Placental epithelial cell (primary cell): ENCODE results near the gene CSF3R. TPM values are rescaled to one million over a fixed set of nuclear protein-coding genes. Genes with fewer than 3 reads are reported as not detected.

Experiments
- small RNA-seq: library from RNA; depleted of rRNA; stranded (forward); fragments of <200 nt; gene quantifications from one replicate; pipeline ENCODE3, GENCODE V24; 2012
- total RNA-seq: library from RNA; depleted of rRNA; stranded (reverse); fragments of >200 nt; gene quantifications from 2 replicates; pipeline ENCODE4 v1.2.3, GENCODE V29; 2012

The CSF3R gene
- total RNA-seq, result 1.2 TPM in 1 of 2 replicates, not detected in the other

DNA sequence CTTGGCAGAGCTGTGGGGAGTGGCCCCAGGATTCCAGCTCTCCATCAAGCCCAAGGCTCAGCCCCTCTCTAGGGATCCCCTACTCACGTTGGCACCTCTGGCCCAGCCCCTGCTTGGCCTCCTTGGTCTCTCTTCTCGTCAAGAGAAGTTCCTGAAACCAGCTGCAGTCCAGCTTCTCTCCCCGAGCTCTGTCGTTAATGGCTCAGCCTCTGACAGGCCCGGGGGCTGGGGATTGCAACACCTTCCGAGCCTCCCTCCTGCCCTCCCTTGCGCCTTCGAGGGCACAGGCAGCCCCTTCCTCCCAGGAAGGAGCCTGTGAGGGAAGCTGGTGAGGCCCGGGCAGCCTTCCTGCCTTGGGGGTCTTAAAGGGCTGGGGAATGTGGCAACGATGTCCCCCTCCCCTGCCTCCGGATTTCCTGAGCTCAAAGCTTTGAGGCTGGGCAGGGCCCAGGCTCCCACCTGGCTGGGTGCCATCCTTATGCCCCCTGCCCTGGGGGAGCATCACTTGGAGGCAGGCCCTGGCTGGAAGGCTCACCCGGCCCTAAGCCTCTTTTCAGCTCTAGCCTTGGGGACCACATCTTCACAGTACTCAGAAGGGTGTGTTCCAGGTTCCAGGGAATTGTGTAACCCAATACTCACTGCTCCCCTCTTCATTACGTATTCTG, at the start of gene CSF3R:
Gene CSF3R (minus strand): TSS at position 190 of the 665 bp plus-strand sequence. CDS start 3,417 bp downstream, outside the sequence.

DNA sequence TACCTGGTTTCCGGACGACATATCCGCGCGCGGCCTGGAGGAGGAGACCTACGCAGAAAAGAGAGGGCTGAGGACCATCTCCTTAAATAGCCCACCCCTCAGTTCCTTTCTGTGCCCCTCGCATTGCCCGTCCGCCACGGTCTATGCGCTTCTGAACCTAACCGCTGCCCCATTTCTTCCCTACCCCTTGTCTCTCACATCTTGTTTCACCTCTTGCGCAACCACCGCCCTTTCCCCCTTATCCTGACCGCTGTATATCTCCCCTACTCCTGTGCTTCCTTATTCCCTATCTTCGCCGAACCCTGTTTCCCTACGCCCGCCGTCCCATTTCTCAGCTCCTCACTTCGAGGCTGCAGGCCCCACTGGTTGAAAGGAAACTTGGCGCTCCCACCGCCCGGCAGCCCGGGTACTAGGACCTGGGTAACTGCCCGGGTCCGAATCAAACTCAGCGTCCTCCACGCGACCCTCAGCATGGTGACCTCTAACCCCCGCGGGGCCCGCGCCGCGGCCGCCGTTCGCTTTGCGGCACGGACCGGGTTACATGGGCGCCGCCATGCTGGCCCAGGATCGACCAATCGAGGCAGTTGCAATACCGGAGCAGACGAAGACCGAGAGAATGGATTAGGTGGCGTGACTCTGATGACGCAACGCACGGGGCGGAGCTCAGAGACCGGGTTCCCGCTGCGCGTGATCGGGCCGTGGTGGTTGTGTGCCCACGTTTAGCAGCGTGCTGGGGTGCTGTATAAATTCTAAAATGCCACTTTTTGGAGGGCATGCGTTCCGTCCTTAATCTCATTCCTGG, 18.7 kb downstream of the CSF3R start, which contains the start of gene MRPS15:
Gene MRPS15 (minus strand): TSS at position 582 of the 802 bp plus-strand sequence. CDS start 109 bp downstream, at position 473.

DNA sequence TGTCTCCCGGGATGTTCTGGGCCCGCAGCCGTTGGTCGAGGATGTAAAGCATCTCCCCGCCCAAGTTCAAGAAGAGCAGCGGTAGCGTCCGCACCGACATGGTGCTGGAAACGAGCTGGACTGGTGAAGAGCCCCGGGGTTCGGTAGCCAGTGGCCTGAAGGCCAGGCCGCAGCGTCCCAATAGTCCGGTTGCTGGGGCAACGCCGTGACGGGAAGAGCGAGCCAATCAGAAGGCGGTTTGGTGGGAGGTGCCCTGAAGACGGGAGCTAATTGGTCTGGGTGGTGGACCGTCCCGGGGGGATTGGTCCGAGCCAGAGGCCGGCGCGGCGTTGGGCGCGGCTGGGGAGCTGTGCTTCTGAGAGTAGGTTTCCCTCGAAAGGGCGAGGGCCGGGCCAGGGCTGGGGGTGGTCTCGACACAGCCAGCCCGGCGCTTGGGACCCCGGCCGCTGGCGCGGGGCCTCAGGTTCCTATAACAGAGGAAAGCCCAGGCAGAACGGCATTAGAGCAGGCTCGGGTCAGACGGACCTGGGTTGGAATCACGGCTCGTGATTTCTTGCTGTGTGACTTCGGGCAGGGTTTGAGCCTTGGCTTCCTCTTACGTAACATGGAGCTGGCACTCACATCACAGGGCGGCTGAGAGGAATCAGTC, 32.3 kb downstream of the CSF3R start, which contains the start of gene OSCP1:
Gene OSCP1 (minus strand): TSS at position 182 of the 649 bp plus-strand sequence. CDS start 82 bp downstream, at position 100.

Small RNAs within 50 kb of the gene (small RNA-seq; reads per million reads assigned to genes)
- 1.2 reads per million, percentile 63 among the genes with 10 or more reads in this experiment for gene SNORA63C

Other genes starting within 250 kb of the CSF3R start
- 46.3 and 47.4 TPM in 2 replicates for gene SH3D21, start 176.5 kb downstream of the CSF3R start, total RNA-seq
- 142 and 272 TPM in 2 replicates for gene EVA1B, start 159.3 kb downstream of the CSF3R start, total RNA-seq
- gene STK40, start 97.0 kb downstream of the CSF3R start, total RNA-seq, result 20.4 and 39.1 TPM in 2 replicates
- gene LSM10, start 85.0 kb downstream of the CSF3R start, total RNA-seq, result 8.2 and 8.7 TPM in 2 replicates
- gene OSCP1, start 32.5 kb downstream of the CSF3R start, total RNA-seq, result 12.8 and 22.8 TPM in 2 replicates
- 57.7 and 85.7 TPM in 2 replicates for gene MRPS15, start 18.5 kb downstream of the CSF3R start, total RNA-seq